Right renal pelvis (tissue), 4 donors: ENCODE results near the gene DCLK1. TPM values are rescaled to one million over a fixed set of nuclear protein-coding genes. Genes with fewer than 3 reads are reported as not detected.

Source experiments
- DNase-seq, 4 donors: peaks; one replicate each; pipeline ENCODE4 v3.0.0-alpha.2; 2013; ENCODE audit warnings: low read depth in 4 of 4, low spot score in 3 of 4, missing footprints in 1 of 4
- polyA plus RNA-seq, 4 donors: library from polyadenylated mRNA; unstranded; fragments of 120-200 nt; gene quantifications; one replicate each; pipeline ENCODE4 v1.2.1, GENCODE V29; 2013; ENCODE audit not compliant: insufficient read length in 4 of 4

DCLK1 gene
- polyA plus RNA-seq, 4 donors = 5.6 to 7.0 (median 6.3) TPM

GRCh38 chr13:35767256-35767976, 363.8 kb downstream of the DCLK1 start:
- no peak for DNase-seq

- no peak for DNase-seq
Observed at GRCh38 chr13:35766663-35767062, 364.5 kb downstream of the DCLK1 start.

GRCh38 chr13:35765941-35766340, 365.2 kb downstream of the DCLK1 start:
- DNase-seq = no peak

- DNase-seq = no peak
Observed at GRCh38 chr13:35765366-35765765, 365.8 kb downstream of the DCLK1 start.

- no peak for DNase-seq
Observed at GRCh38 chr13:35764326-35765015, 366.7 kb downstream of the DCLK1 start.

GRCh38 chr13:35763782-35764123, 367.4 kb downstream of the DCLK1 start:
- DNase-seq = no peak

- no peak for DNase-seq
Observed at GRCh38 chr13:35763060-35763781, 368.0 kb downstream of the DCLK1 start.

GRCh38 chr13:35761440-35762252, 369.5 kb downstream of the DCLK1 start:
- no peak for DNase-seq

GRCh38 chr13:35760735-35761281, 370.4 kb downstream of the DCLK1 start:
- peak in 1 of 4 donors; percentile 56 for DNase-seq

GRCh38 chr13:35747594-35747993, 383.6 kb downstream of the DCLK1 start:
- no peak for DNase-seq

- DNase-seq = no peak
Observed at GRCh38 chr13:35744566-35745178, 386.5 kb downstream of the DCLK1 start.

GRCh38 chr13:35744144-35744543, 387.0 kb downstream of the DCLK1 start:
- DNase-seq = no peak

- DNase-seq = no peak
Observed at GRCh38 chr13:35743165-35743564, 388.0 kb downstream of the DCLK1 start.

GRCh38 chr13:35741657-35742056, 389.5 kb downstream of the DCLK1 start:
- no peak for DNase-seq

GRCh38 chr13:35736876-35737275, 394.3 kb downstream of the DCLK1 start:
- DNase-seq = no peak

- no peak for DNase-seq
Observed at GRCh38 chr13:35733827-35734226, 397.4 kb downstream of the DCLK1 start.

- DNase-seq = no peak
Observed at GRCh38 chr13:35732565-35732964, 398.6 kb downstream of the DCLK1 start.

- DNase-seq = no peak
Observed at GRCh38 chr13:35731471-35731870, 399.7 kb downstream of the DCLK1 start.

GRCh38 chr13:35729926-35730627, 401.1 kb downstream of the DCLK1 start:
- DNase-seq = no peak
